GM18907 (cell line): ENCODE data around the gene CNTROB.
A peak's percentile ranks its signal among the peaks of the same experiment; 100 is the strongest.

Experiments used
- ATAC-seq: cut with Tn5 transposase; IDR thresholded peaks from one replicate; pipeline ENCODE4 v1.9.1; 2021; ENCODE audit warnings: mild to moderate bottlenecking, moderate library complexity; ENCODE audit not compliant: unreplicated experiment

The CNTROB gene

DNA sequence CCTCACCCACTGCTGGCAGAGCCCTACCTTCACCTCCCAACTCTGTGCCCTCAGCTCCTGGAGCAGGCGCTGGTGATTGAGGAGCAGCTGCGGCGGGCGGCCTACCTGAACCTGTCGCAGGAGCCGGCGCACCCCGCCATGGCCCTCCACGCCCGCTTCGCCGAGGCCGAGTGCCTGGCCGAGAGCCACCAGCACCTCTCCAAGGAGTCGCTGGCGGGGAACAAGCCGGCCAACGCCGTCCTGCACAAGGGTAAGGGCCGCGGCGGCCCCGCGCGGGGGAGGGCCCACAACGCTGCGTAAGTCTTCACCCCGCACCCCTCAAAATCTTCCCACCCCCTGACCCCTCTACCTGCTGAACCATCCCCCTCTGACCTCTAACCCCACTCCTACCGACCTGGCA, 22.9 kb upstream of the CNTROB start:
- no peak for ATAC-seq

DNA sequence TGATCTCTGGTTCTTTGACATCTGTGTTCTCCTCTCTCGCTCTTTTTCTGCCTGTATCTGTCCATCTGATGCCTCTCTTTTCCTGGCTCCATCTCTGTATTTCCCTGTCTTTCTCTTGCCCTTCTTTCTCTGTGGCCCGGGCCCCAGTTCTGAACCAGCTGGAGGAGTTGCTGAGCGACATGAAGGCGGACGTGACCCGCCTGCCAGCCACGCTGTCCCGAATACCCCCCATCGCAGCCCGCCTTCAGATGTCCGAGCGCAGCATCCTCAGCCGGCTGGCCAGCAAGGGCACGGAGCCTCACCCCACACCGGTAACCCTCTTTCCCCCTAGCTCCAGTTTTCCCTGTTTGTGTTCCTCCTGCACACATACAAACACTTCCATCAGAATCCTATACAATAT, 21.7 kb upstream of the CNTROB start:
- ATAC-seq = no peak

DNA sequence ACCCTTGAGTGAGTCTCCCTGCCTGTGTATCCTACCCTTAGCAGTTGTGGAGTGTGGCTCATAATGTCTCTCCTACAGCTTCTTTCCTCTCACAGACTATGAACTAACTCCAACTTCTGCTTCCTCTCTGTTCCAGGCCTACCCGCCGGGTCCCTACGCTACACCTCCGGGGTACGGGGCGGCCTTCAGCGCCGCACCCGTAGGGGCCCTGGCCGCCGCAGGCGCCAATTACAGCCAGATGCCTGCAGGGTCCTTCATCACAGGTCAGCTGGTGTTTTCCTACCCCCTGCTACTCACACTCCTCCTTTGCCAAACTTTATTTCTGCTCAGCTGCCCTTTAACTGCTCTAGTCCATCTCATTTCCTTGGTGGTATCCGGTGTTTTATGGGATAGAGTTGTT, 21.3 kb upstream of the CNTROB start:
- ATAC-seq = no peak

DNA sequence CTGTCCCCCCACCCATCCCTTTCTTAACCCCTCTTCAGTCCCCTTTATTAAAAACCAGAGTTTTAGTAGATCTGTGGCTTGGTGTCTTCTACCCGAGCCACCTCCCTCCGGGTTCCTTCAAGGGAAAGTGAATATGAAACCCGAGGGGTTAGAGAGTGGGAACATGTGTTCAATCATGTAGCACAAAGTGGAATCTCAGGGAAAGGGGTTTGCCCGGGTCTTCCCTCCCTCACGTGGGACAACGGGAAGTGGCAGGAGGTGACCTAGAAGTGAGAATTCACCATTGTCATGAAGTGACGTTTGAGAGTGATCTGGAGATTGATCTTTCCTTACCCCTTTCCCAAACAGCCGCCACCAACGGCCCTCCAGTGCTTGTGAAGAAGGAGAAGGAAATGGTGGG, 20.9 kb upstream of the CNTROB start:
- no peak for ATAC-seq

DNA sequence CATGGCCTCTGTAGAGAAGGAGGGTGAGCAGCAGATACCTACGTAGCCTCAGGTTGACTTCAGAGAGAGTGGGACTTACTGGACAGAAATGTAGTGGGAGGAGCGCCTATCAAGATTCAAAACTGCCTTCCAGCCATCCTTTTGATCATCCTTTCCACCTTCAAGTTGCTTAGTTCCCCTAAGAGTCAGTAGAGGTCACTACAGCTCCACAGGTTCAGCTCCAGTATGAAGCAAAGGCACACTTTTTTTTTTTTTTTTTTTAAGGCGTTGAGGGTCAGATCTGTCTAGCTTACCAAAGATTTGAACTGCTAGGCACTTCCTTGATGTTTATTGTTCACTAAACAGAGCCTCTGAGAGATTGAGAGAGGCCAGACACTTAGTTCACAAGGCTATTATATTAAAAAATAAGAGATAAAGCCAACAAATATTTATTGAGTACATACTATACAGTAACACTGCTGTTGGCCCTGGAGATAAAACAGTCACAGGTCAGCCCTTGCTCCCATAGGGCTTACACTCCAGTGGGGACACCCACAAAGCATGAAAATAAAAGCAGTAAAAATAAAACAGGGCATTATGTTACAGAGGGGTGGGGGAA, 19.0 kb upstream of the CNTROB start:
- ATAC-seq = no peak

DNA sequence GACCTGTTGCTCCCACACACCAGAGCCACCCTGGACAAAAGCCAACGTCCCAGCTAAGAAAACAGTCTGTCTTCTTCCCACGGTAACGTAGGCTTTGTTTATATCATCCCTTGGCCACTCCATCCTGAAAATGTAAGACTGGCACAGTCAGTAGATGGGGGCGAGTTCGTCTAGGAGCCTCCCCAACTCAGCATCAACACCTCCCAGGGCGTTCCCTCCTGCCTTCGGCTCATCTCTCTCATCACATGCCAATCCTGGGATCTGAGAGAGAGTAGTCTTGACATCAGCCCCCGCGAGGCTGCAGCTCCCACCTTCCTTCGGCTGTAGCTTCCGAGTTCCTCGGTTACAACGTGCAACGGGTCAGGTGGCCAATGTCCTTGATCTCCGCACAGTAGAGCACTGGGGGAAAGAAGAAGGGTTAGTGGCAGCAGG, 16.8 kb upstream of the CNTROB start:
- peak; percentile 22 for ATAC-seq

DNA sequence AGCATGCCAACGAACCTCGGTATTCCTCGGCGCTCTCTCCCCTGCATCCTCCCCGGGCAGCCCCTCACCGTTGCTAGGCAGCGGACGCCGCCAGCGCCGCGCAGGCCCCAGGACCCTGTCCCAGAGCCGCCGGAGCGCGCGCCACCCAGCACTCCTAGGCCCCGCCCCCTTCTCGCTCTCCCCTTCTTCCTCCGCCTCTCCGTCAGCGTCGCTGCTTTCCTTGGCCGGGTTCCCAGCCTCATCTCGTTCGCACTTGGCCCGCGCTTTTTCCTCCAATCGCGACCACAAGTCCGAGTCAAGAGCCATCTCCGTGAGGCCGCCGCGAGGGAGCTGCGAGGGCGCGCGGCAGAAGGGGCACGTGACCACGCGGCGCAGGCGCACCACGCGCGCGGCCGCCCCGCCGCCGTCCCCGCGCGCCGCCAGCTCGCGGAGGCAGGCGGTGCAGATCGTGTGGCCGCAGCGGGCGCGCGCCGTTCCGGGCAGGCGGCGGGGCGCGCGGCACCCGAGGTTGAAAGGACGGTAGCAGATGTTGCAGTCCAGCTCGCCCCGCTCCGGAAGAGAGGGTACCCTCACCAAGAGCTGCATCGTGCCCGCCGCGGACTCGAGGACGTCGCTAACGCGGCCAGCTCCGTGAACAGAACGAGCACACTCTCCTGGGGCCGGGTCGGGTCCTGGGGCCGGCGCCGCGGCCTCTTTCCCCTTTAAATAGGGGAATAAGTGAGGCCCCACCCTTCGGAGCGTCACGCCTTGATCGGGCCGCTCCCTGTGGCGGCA, 16.2 kb upstream of the CNTROB start, which contains the start of gene RNF227:
Gene RNF227 (minus strand): TSS at position 679 of the 774 bp plus-strand sequence. CDS start 94 bp downstream, at position 585.
- peak; percentile 71 for ATAC-seq

DNA sequence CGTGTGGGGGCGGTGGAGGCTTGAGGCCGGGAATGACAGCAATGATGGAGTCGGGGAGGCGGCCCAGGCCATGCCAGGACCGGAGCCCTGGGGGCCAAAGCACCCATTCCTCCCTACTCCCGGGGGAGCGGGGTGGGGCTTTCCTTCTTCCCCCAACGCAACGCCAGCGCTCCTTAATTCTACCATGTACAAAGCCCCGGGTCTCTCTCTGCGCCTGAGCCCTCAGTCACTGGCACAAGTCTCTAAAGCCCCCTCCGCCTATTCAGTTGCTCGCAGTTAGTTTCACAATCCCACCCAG, 15.7 kb upstream of the CNTROB start:
- ATAC-seq = no peak

DNA sequence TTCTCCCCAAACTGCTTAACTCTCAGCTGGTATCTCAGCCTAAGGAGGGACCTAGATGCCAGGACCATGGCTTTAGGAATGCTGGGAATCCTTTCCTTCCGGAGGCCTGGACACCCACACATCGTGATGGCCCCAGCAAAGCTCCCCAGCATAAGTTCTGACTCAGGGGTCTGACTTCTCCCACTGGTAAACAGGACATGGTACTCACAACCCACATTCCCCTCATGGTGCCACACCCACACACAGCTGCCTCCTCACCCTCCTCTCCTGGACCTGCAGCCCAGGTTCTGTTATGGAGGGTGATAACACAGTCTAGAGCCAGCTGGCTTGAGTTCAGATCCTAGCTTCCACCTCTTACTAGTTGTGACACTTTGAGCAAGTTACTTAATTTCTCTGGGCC, 15.2 kb upstream of the CNTROB start:
- ATAC-seq = no peak

DNA sequence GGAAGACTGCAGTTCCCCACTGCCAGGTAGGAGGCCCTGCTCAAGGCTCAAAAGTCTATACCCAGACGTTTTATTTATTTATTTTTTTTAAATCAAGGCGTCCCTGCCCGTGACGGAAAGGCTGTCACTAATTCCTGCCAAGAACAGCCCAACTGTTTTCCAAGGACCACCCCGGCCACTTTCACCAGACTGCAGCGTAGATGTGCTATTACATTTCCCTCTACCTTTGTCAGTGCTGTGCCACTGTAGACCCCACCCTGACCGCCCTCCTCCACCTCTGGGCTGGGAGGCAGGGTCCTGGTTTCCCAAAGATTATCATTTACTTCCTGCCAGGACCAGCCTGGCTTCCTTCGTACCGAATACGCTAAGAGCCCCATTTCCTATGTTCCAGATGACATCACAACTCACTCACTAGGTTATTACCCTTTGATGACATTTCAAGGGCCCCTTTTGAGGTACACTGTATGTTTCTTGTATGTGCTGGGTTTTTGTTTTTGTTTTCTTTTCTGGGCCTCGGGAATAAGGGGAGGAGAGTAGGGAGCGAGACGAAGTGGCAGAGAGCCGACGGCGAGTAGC, 9.6 kb upstream of the CNTROB start:
- ATAC-seq = no peak

DNA sequence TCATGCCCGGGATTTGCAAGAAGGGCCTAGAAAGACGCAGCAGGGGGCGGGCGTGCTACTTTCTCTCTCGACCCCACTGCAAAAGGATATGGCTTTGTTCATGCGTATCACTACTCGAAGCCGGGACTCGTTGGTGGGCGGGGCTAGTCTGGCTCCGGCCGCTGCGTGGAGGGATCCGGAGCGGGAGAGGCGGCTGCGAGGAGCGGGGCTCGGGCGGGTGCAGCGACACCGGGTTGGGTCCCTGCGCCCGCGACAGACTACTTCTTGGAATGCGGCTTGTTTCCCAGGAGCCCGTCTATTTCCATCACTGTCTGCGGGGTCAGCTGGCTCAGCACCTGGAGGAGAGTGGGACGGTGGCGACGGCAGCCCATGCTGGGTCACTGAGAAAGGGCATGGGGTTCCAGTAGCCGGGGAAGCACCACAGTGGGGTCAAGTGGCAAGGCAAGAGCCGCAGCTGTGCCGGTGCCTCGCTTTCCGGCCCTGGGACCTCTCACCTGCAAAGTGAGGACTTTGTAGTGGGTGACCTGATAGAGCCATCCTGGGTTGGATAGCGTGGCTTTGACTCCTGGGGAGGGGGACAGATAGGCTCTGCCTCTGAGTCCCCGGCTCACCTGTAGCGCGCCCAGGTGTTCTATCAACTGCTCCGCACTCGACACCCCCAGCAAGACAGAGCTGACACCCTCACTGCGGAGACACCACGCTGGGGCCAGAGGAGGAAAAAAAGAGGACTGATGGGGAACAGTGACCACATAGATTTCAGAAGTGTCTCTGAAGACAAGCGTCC, 9.0 kb upstream of the CNTROB start:
- ATAC-seq = no peak

DNA sequence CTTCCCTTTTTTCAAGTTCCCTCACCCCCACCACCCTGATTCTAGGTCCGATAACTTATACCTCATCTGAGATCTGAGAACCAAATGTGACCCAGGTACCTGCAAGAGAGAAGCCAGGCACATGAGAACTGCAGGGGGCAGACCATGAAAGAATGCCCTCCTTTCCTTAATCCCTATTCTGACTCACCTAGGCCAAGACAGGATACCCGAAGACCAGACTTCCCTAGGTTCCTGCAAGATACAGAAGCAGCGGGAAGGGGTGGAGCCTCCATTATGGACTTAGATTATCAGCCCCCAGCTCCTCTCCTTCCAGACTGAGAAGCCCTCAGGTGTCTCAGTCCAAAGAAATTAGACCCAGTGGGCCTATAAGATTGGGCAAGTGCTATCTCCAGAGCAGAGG, 4.4 kb upstream of the CNTROB start:
- ATAC-seq = no peak

DNA sequence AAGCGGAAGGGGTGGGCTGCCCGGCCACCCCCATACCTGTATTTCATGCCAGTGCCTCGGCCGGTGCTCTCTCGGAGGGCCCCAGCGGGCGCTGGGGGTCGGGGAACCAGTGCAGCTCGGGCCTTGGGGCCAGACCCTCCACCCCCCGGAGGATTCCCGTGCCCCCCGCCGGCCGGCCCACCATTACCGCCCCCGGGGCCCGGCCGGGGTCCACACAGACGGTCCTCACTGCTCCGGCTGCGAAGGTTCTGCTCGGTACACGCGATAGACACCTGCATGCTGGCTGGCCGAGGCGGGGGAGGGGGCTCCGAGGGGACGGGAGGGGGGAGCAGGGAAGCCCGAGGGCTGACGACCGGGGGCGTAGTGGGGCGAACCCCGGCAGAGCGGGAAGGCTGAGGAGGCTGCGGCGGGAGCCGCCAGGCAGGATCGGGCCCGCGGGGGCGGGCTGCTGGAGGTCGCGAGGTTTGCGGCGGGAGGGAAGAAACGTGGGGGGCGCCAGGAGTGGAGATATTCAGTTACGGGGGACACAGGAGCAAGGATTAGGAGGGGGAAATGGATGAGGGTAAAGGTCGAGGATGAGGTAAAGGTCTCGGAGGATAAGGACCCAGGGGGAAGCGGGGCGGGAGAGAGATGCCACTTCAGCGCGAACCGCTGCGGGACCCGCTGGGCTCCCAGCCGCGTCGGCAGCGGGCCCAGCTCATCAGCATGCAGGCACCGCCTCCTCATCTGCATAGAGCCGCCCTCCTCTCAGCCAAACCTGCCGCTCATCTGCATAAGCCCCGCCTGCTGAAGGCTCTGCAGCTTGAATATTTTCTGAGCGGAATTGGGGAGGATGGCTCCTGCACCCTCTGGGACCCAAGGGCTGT, 2.6 kb upstream of the CNTROB start, which contains the start of gene KCNAB3:
Gene KCNAB3 (minus strand): TSS at position 699 of the 866 bp plus-strand sequence. CDS start 421 bp downstream, at position 278.
- no peak for ATAC-seq

DNA sequence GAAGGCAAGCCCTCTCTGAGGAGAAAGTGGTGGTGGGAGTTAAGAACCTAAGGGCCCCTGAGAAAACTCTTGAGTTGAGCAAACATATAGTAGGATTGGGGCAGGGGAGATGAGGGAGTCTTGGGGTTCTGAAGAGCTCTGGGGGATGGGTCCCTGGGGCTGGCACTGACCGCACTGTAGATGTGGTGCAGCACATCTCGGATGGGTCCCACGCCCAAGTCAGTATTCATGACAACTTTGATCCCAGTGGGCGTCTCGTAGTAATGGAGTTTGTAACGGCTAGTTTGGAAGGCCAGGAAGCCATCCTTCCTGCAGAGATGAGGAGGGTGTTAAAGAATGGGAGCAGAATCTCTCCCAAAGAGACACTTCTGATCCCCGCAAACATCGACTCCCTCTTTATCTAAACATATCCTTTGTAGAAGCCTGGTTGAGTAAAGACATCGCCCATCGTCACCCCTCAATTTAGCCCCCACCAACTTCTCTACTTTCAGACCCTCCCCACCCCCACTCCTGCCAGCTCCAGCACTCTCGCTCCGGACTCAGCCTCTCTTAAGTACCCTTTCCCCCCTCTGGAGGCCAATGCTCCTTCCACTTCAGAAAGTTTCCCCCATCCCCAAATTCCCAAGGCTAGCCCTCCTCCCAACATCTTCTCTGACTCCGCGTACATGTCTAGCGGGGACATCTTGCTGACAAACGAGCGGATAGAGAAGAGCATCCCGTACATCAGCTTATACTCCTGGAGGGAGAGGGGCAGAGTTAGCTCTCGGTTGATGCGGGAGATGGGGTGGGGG, 970 bp upstream of the CNTROB start:
- ATAC-seq = no peak

DNA sequence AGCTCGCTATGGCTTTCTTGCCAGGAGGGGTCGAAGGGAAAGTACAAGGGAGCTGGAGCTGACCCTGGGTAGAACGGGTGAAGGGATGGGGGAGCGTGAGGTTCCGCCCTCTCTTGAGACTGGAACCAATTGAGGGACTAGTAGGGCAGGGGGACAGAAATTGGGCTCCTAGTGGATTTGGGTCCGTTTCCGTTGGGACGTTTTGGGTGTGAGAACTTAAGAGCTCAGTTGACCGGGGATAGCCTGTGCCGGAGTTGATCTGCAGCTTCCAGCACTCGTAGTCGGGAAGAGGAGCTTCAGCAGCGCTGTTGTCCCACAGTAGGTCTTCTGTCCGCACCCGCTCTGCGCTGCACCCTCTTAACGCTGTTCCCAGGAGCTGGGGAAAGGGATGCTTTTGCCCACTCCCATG, 481 bp downstream of the CNTROB start:
- peak; percentile 20 for ATAC-seq

DNA sequence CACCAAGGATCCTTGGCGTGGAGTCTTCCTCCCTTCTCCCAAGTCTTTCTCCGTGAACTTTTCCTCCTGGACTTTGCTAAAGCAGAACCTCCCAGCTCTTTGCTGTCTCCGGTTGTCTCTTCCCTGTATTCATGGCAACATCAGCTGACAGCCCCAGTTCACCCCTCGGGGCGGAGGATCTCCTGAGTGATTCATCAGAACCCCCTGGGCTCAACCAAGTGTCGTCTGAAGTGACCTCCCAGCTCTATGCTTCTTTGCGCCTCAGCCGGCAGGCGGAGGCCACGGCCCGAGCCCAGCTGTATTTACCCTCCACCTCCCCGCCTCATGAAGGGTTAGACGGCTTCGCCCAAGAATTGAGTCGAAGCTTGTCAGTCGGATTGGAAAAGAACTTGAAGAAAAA, 943 bp downstream of the CNTROB start:
- no peak for ATAC-seq

DNA sequence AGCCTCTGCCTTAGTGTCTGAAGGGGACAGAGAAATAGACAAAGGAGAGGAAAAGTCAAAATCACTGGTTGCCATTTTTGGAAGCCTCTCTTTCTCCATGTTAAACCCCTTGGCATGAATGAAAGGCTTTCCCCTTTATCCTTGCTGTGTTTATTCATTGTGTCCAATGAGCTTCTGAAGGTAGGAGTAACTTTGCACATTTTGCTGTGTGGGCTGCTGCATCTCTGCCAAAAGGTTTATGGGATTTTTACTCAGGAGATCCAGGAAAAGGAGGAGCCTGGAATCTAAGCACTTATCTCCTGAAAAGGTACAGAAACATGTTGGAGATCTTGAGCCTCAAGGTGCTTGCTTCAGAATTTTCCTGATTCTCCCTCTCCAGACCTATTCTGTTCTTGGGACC, 3.9 kb downstream of the CNTROB start:
- ATAC-seq = no peak

DNA sequence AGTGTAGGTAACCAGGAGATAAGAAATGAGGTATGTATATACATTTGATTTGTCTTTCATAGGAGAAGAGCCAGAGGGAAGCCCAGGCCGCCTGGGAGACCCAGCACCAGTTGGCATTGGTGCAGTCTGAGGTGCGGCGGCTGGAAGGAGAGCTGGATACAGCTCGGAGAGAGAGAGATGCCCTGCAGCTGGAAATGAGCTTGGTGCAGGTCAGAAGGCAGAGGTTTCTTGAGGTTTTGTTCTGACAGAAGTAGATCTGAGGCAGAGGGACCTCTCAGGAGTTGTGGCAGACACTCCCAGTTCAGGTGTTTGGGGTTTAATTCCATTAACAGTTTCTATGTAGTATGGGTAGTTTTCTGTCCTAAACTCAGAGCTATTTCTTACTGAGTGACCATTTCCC, 8.0 kb downstream of the CNTROB start:
- no peak for ATAC-seq

DNA sequence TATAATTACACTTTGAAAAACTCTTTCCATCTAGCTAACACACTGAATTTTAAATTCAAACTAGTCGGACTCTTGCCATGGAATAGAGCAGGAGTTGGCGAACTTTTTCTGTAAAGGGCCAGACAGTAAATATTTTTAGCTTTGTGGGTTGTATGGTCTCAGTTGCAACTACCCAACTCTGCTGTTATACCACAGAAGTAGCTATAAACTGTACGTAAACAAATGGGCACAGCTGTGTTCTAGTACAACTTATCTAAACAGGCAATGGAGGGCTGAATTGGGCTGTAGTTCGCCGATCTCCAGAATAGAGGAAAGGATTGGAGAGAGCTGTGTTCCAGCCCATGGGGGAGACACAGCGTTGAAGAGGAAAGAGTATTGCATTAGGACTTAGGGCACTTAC, 8.7 kb downstream of the CNTROB start:
- ATAC-seq = no peak

DNA sequence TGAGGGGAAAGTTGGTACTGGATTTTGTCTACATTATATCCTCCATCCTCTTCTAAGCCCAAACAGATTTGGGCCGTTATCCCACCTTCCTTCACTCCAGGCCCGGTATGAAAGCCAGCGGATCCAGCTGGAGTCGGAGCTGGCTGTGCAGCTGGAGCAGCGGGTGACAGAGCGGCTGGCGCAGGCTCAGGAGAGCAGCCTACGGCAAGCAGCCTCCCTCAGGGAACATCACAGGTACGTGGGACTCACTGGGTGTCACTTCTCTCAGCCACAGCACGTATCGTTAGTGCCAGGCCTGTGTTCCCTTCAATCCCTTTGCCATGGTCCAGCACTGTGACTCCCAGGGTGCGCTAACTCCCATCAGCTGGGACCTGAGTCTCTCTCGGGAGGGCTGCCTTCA, 11.3 kb downstream of the CNTROB start:
- no peak for ATAC-seq
